PC-3 (cell line): ENCODE measurements around the gene JPH3. TPM values are rescaled to one million over a fixed set of nuclear protein-coding genes. Genes with fewer than 3 reads are reported as not detected.

ENCODE experiments used
- ATAC-seq: fragments of 200-7000 bp; cut with Tn5 transposase; 2 replicates; pipeline ENCODE4 v1.9.1; 2020; ENCODE audit warnings: mild to moderate bottlenecking, moderate library complexity
- BruUV-seq: library from RNA; stranded (reverse); fragments of 400-500 nt; replicated peaks from 2 replicates; lab custom pipeline; 2021; lab: Mats Ljungman, UMichigan
- CTCF ChIA-PET: fragments of 300-600 bp; sonication (Branson Sonifier 250); formaldehyde crosslinking; loops from one replicate; lab custom pipeline; 2022; ENCODE audit warnings: antibody characterized with exemption; lab: Charles Lee
- POLR2A ChIA-PET: fragments of 300-600 bp; sonication (Branson Sonifier 250); formaldehyde crosslinking; loops from one replicate; lab custom pipeline; 2022; ENCODE audit warnings: antibody characterized with exemption; ENCODE audit not compliant: unreplicated experiment; lab: Charles Lee
- DNase-seq: peaks from one replicate; pipeline ENCODE4 v3.0.0-alpha.2; 2015
- H2AFZ ChIP-seq: fragments of 300-600 bp; sonication (generic); 2 replicates; pipeline ENCODE4 v1.6.0; 2016; ENCODE audit warnings: antibody characterized with exemption, low read length
- H3F3A ChIP-seq: fragments of 300-600 bp; sonication (generic); one replicate; pipeline ENCODE4 v1.6.0; 2017; ENCODE audit warnings: antibody characterized with exemption, low read length, control low read depth, mild to moderate bottlenecking; ENCODE audit not compliant: unreplicated experiment
- H3K27ac ChIP-seq: fragments of 300-600 bp; sonication (generic); 2 replicates; pipeline ENCODE4 v1.5.1; 2016; ENCODE audit warnings: mild to moderate bottlenecking, low read length
- H3K27me3 ChIP-seq: fragments of 300-600 bp; sonication (generic); 2 replicates; pipeline ENCODE4 v1.6.1; 2016; ENCODE audit warnings: low read length, mixed read lengths
- H3K36me3 ChIP-seq: fragments of 300-600 bp; sonication (generic); 2 replicates; pipeline ENCODE4 v1.6.1; 2016; ENCODE audit warnings: low read depth, mixed run types, low read length, mixed read lengths
- H3K4me1 ChIP-seq: fragments of 300-600 bp; sonication (generic); 2 replicates; pipeline ENCODE4 v1.5.1; 2016; ENCODE audit warnings: low read length; ENCODE audit not compliant: insufficient read depth
- H3K4me2 ChIP-seq: fragments of 300-600 bp; sonication (generic); 2 replicates; pipeline ENCODE4 v1.6.0; 2016; ENCODE audit warnings: low read length
- H3K4me3 ChIP-seq: fragments of 300-600 bp; sonication (generic); 2 replicates; pipeline ENCODE4 v1.5.1; 2016; ENCODE audit warnings: mild to moderate bottlenecking, low read length, mixed read lengths
- H3K79me2 ChIP-seq: fragments of 300-600 bp; sonication (generic); 2 replicates; pipeline ENCODE4 v1.6.1; 2017; ENCODE audit warnings: low read length, mixed read lengths
- H3K9ac ChIP-seq: fragments of 300-600 bp; sonication (generic); 2 replicates; pipeline ENCODE4 v1.6.0; 2016; ENCODE audit warnings: mild to moderate bottlenecking, low read length
- H3K9me2 ChIP-seq: fragments of 300-600 bp; sonication (generic); replicated peaks from 2 replicates; pipeline ENCODE4 v1.6.1; 2016; ENCODE audit warnings: mixed run types, low read length, mixed read lengths
- H3K9me3 ChIP-seq: fragments of 300-600 bp; sonication (generic); 2 replicates; pipeline ENCODE4 v1.6.1; 2016; ENCODE audit warnings: low read length, mixed read lengths
- H4K20me1 ChIP-seq: fragments of 300-600 bp; sonication (generic); 2 replicates; pipeline ENCODE4 v1.6.1; 2016; ENCODE audit warnings: low read length, mixed read lengths
- CTCF ChIP-seq: fragments of 300-600 bp; sonication (generic); conservative IDR thresholded peaks from 2 replicates; pipeline ENCODE4 v1.5.1; 2017; ENCODE audit warnings: antibody characterized with exemption, low read depth, mild to moderate bottlenecking, low read length
- EZH2 ChIP-seq: fragments of 300-600 bp; sonication (generic); IDR thresholded peaks from one replicate; pipeline ENCODE4 v1.6.1; 2017; ENCODE audit warnings: antibody characterized with exemption, mild to moderate bottlenecking, low read length; ENCODE audit not compliant: unreplicated experiment
- EZH2phosphoT487 ChIP-seq: fragments of 300-600 bp; sonication (generic); IDR thresholded peaks from 2 replicates; pipeline ENCODE4 v1.6.1; 2018; ENCODE audit warnings: mild to moderate bottlenecking, antibody characterized with exemption, low read length, borderline replicate concordance
- intact Hi-C: fragments of 100-400 bp; cut with micrococcal nuclease; formaldehyde crosslinking; loops from 2 replicates; pipeline ENCODE4 v1.9.0; 2023
- total RNA-seq: library from RNA; depleted of rRNA; stranded (reverse); fragments of >200 nt; gene quantifications from 2 replicates; pipeline ENCODE4 v1.2.3, GENCODE V29; 2014

The JPH3 gene
- total RNA-seq, 1 experiment from 2014 or later: not detected

- ChIA-PET CTCF (no interaction called here), POLR2A (no interaction called here)
- no peaks in the 10 kb centered on the region; the same call in 1 of the 2 replicates for H3K36me3 ChIP-seq
- H3K9me2 ChIP-seq: no peaks in the 10 kb centered on the region
- no peaks in the 10 kb centered on the region for H3K27me3 ChIP-seq
- H3K79me2 ChIP-seq: no peaks in the 10 kb centered on the region
- no peak for DNase-seq
- H3K27ac ChIP-seq: no peak overlapping the region
- no peak overlapping the region for H3K4me3 ChIP-seq
- no peak for ATAC-seq
- TF ChIP-seq EZH2phosphoT487: no peak
- TF ChIP-seq EZH2: no peak
- no peak for TF ChIP-seq CTCF
- no peak overlapping the region for H2AFZ ChIP-seq
- intact Hi-C loops: no loop called here
- no peaks in the 10 kb centered on the region for H4K20me1 ChIP-seq
- no peak overlapping the region for H3K9ac ChIP-seq
- H3K4me1 ChIP-seq: no peaks in the 10 kb centered on the region
- H3K4me2 ChIP-seq: no peak overlapping the region
- no peaks in the 10 kb centered on the region for H3K9me3 ChIP-seq
- H3F3A ChIP-seq: no peaks in the 10 kb centered on the region
- no TSS peak for BruUV-seq
Observed at GRCh38 chr16:87720446-87720845, 118.1 kb downstream of the JPH3 start.

- H3K9me2 ChIP-seq: no peaks in the 10 kb centered on the region
- no peaks in the 10 kb centered on the region for H3K79me2 ChIP-seq
- H3K9me3 ChIP-seq: no peaks in the 10 kb centered on the region
- H3K9ac ChIP-seq: no peak overlapping the region
- H3F3A ChIP-seq: no peaks in the 10 kb centered on the region
- intact Hi-C loops: no loop called here
- no peaks in the 10 kb centered on the region for H3K27me3 ChIP-seq
- H4K20me1 ChIP-seq: no peaks in the 10 kb centered on the region
- H3K27ac ChIP-seq: no peak overlapping the region
- ChIA-PET POLR2A (no interaction called here), CTCF (no interaction called here)
- no TSS peak for BruUV-seq
- TF ChIP-seq EZH2phosphoT487 (no peak), EZH2 (no peak), CTCF (no peak)
- H2AFZ ChIP-seq: no peak overlapping the region
- H3K4me1 ChIP-seq: no peaks in the 10 kb centered on the region
- no peaks in the 10 kb centered on the region; the same call in 1 of the 2 replicates for H3K36me3 ChIP-seq
- DNase-seq: no peak
- H3K4me2 ChIP-seq: no peak overlapping the region
- no peak overlapping the region for H3K4me3 ChIP-seq
- no peak for ATAC-seq
Observed at GRCh38 chr16:87721622-87722585, 119.6 kb downstream of the JPH3 start.
